Measurements from ENCODE around the gene PBLD.

DNA sequence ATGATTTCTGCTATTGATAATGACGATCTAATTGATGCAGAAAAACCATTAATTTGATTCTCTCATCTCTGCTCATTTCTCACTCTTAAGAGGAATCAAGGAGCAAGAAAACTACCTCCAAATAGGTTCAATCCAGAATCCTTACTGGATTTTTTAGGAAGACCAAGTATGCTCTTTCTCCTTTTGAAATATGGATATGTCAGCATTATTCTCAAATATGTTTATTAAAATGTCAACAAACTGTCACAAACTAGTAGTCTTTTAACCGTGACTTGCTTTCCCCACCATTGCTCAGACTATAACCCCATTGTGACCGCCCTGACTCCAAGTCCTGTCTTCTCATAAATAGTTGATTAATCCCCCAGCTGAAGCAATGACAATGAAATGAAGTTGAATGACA, 99.7 kb downstream of the PBLD start:
- TF ChIP-seq, protein P1, sequence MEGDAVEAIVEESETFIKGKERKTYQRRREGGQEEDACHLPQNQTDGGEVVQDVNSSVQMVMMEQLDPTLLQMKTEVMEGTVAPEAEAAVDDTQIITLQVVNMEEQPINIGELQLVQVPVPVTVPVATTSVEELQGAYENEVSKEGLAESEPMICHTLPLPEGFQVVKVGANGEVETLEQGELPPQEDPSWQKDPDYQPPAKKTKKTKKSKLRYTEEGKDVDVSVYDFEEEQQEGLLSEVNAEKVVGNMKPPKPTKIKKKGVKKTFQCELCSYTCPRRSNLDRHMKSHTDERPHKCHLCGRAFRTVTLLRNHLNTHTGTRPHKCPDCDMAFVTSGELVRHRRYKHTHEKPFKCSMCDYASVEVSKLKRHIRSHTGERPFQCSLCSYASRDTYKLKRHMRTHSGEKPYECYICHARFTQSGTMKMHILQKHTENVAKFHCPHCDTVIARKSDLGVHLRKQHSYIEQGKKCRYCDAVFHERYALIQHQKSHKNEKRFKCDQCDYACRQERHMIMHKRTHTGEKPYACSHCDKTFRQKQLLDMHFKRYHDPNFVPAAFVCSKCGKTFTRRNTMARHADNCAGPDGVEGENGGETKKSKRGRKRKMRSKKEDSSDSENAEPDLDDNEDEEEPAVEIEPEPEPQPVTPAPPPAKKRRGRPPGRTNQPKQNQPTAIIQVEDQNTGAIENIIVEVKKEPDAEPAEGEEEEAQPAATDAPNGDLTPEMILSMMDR (IDR thresholded peaks at IDR 0.05), result no peak
- TF ChIP-seq POLR2AphosphoS5 (IDR thresholded peaks at IDR 0.05) (no peak), POLR2A (IDR thresholded peaks at IDR 0.05) (no peak)
